ENCODE measurements around the gene MFAP4.

- no peak for TF ChIP-seq REST (IDR thresholded peaks at IDR 0.05; ENCODE audit: low read depth)
- no peak for TF ChIP-seq EP300 (IDR thresholded peaks at IDR 0.05; ENCODE audit: borderline replicate concordance)
- no peak for TF ChIP-seq TCF12 (IDR thresholded peaks at IDR 0.05; ENCODE audit: low read depth)
- no peak for TF ChIP-seq FOXM1 (IDR thresholded peaks at IDR 0.05; ENCODE audit: borderline replicate concordance, low read depth)
- no peak for TF ChIP-seq TAF1 (IDR thresholded peaks at IDR 0.05; ENCODE audit: low read depth)
- TF ChIP-seq, protein P1, sequence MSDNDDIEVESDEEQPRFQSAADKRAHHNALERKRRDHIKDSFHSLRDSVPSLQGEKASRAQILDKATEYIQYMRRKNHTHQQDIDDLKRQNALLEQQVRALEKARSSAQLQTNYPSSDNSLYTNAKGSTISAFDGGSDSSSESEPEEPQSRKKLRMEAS (IDR thresholded peaks at IDR 0.05), result no peak
- no peak for TF ChIP-seq CEBPB (IDR thresholded peaks at IDR 0.05)
- TF ChIP-seq CREB1 (IDR thresholded peaks at IDR 0.05; ENCODE audit: low read depth), result no peak
- TF ChIP-seq TEAD4 (IDR thresholded peaks at IDR 0.05), result no peak
- no peak for TF ChIP-seq RAD21 (IDR thresholded peaks at IDR 0.05; ENCODE audit: low read depth)
- no peak for TF ChIP-seq YY1 (IDR thresholded peaks at IDR 0.05; ENCODE audit: low read depth)
- no peak for TF ChIP-seq EGR1 (IDR thresholded peaks at IDR 0.05)
- TF ChIP-seq NFIC (IDR thresholded peaks at IDR 0.05), result no peak
Observed at GRCh38 chr17:19341211-19341631, 45.8 kb downstream of the MFAP4 start.
